HepG2 (cell line): ENCODE results near the gene TOR4A. TPM values are rescaled to one million over a fixed set of nuclear protein-coding genes. Genes with fewer than 3 reads are reported as not detected.

Experiments
- ATF7 ChIP-seq, 2 experiments: fragments of 450-650 bp in 1 of 2; sonication (generic) in 1 of 2; formaldehyde crosslinking in 1 of 2; IDR thresholded peaks; 2 replicates each; pipeline versions ENCODE4 v1.4.0 to v1.6.1; 2016 to 2020; ENCODE audit warnings: antibody characterized with exemption in 1 of 2, mild to moderate bottlenecking in 1 of 2, missing genetic modification reagents in 1 of 2
- CSRNP2 ChIP-seq: sonication (generic); formaldehyde crosslinking; conservative IDR thresholded peaks from 2 replicates; pipeline ENCODE4 v1.8.0; 2022; ENCODE audit warnings: low read depth, missing genetic modification reagents
- FOXK1 ChIP-seq: sonication (generic); formaldehyde crosslinking; IDR thresholded peaks from 2 replicates; pipeline ENCODE4 v1.4.0; 2020; ENCODE audit warnings: low read depth, missing genetic modification reagents, borderline replicate concordance
- KAT8 ChIP-seq: IDR thresholded peaks from 2 replicates; pipeline ENCODE4 v1.6.1; 2016; ENCODE audit warnings: missing genetic modification reagents, missing compliant biosample characterization
- KDM2A ChIP-seq: sonication (generic); formaldehyde crosslinking; IDR thresholded peaks from 2 replicates; pipeline ENCODE4 v1.4.0; 2020; ENCODE audit warnings: low read depth, missing genetic modification reagents, borderline replicate concordance
- LCORL ChIP-seq, 2 experiments: fragments of 450-650 bp in 1 of 2; sonication (generic) in 1 of 2; formaldehyde crosslinking in 1 of 2; IDR thresholded peaks; 2 replicates each; pipeline versions ENCODE4 v1.5.0 to v1.6.1; 2017 to 2020; ENCODE audit warnings: antibody characterized with exemption in 1 of 2, missing genetic modification reagents in 1 of 2
- NFATC3 ChIP-seq: sonication (generic); formaldehyde crosslinking; IDR thresholded peaks from 2 replicates; pipeline ENCODE4 v1.5.1; 2020; ENCODE audit warnings: mild to moderate bottlenecking, missing genetic modification reagents
- NFKB2 ChIP-seq: sonication (generic); formaldehyde crosslinking; IDR thresholded peaks from 2 replicates; pipeline ENCODE4 v1.4.0; 2020; ENCODE audit warnings: missing genetic modification reagents, borderline replicate concordance
- NONO ChIP-seq, 2 experiments: fragments of 450-650 bp in 1 of 2; sonication (generic) in 1 of 2; formaldehyde crosslinking in 1 of 2; IDR thresholded peaks in 1 of 2; conservative IDR thresholded peaks in 1 of 2; 2 replicates each; pipeline versions ENCODE4 v1.6.1 to v1.8.0; 2017 to 2022; ENCODE audit warnings: mild to moderate bottlenecking in 1 of 2, missing genetic modification reagents in 1 of 2, moderate library complexity in 1 of 2
- PLRG1 ChIP-seq: fragments of 450-650 bp; conservative IDR thresholded peaks from 2 replicates; pipeline ENCODE4 v1.6.1; 2016
- POLR2G ChIP-seq: fragments of 200-400 bp; formaldehyde crosslinking; IDR thresholded peaks from 2 replicates; pipeline ENCODE4 v1.6.1; 2018; ENCODE audit warnings: mild to moderate bottlenecking, low read depth, low read length, moderate library complexity
- SIX1 ChIP-seq: sonication (generic); formaldehyde crosslinking; IDR thresholded peaks from 2 replicates; pipeline ENCODE4 v1.4.0; 2020; ENCODE audit warnings: missing genetic modification reagents, borderline replicate concordance
- SOX5 ChIP-seq: IDR thresholded peaks from 2 replicates; pipeline ENCODE4 v1.6.1; 2016; ENCODE audit warnings: borderline replicate concordance
- TFDP1 ChIP-seq: IDR thresholded peaks from 2 replicates; pipeline ENCODE4 v1.6.1; 2016; ENCODE audit warnings: missing compliant biosample characterization, missing genetic modification reagents, borderline replicate concordance
- TMF1 ChIP-seq: sonication (generic); formaldehyde crosslinking; IDR thresholded peaks from 2 replicates; pipeline ENCODE4 v1.8.1; 2022; ENCODE audit warnings: low read depth, missing genetic modification reagents
- ZBTB38 ChIP-seq: sonication (generic); formaldehyde crosslinking; IDR thresholded peaks from 2 replicates; pipeline ENCODE4 v1.5.1; 2020; ENCODE audit warnings: mild to moderate bottlenecking, missing genetic modification reagents
- ZC3H13 ChIP-seq: sonication (generic); formaldehyde crosslinking; IDR thresholded peaks from 2 replicates; pipeline ENCODE4 v1.8.1; 2023; ENCODE audit warnings: mild to moderate bottlenecking, missing genetic modification reagents, moderate library complexity
- ZKSCAN1 ChIP-seq: fragments of 150-350 bp; IDR thresholded peaks from 2 replicates; pipeline ENCODE4 v1.6.1; 2014; ENCODE audit warnings: low read length
- ZNF205 ChIP-seq: IDR thresholded peaks from 2 replicates; pipeline ENCODE4 v1.6.1; 2018; ENCODE audit warnings: missing biosample characterization, missing genetic modification reagents
- ZNF296 ChIP-seq: sonication (generic); formaldehyde crosslinking; conservative IDR thresholded peaks from 2 replicates; pipeline ENCODE4 v1.5.0; 2020; ENCODE audit warnings: mild to moderate bottlenecking, missing genetic modification reagents
- ZNF329 ChIP-seq: sonication (generic); formaldehyde crosslinking; IDR thresholded peaks from 2 replicates; pipeline ENCODE4 v1.9.0; 2021; ENCODE audit warnings: low read depth, mild to moderate bottlenecking, missing genetic modification reagents
- ZNF431 ChIP-seq: sonication (generic); formaldehyde crosslinking; IDR thresholded peaks from 2 replicates; pipeline ENCODE4 v1.9.0; 2022; ENCODE audit warnings: missing genetic modification reagents, low read depth, mild to moderate bottlenecking, borderline replicate concordance
- ZNF639 ChIP-seq: conservative IDR thresholded peaks from 2 replicates; pipeline ENCODE4 v1.6.1; 2018; ENCODE audit warnings: missing genetic modification reagents
- polyA plus RNA-seq, 8 experiments: library from polyadenylated mRNA; depleted of rRNA in 3 of 8; stranded (reverse) in 7 of 8; unstranded in 1 of 8; fragments of >200 nt; fragmentation: Illumina TruSeq in 4 of 8; extraction: Trizol in 4 of 8; gene quantifications; 2 replicates each; pipeline versions ENCODE4 v1.2.1 to v1.2.3, GENCODE V29; 2011 to 2016; ENCODE audit warnings: low read depth in 4 of 8, missing spikeins in 1 of 8, mixed read lengths in 1 of 8; ENCODE audit not compliant: insufficient read depth in 1 of 8
- total RNA-seq, 5 experiments: library from RNA; depleted of rRNA; stranded (reverse); fragments of >200 nt; fragmentation: Illumina TruSeq; extraction: Trizol; gene quantifications; 2 replicates each; pipeline ENCODE4 v1.2.3, GENCODE V29; 2016; ENCODE audit warnings: low read depth in 1 of 5
- TF ChIP-seq, protein P1 (sequence below): sonication (generic); formaldehyde crosslinking; IDR thresholded peaks from 2 replicates; pipeline ENCODE4 v1.4.0; 2020; ENCODE audit warnings: missing genetic modification reagents

The TOR4A gene
- total and polyA plus RNA-seq, 2 of the 13 experiments (the other 11 are each of a cell fraction or from before 2014, with no cell fraction given), result 11.1 to 14.2 TPM

DNA sequence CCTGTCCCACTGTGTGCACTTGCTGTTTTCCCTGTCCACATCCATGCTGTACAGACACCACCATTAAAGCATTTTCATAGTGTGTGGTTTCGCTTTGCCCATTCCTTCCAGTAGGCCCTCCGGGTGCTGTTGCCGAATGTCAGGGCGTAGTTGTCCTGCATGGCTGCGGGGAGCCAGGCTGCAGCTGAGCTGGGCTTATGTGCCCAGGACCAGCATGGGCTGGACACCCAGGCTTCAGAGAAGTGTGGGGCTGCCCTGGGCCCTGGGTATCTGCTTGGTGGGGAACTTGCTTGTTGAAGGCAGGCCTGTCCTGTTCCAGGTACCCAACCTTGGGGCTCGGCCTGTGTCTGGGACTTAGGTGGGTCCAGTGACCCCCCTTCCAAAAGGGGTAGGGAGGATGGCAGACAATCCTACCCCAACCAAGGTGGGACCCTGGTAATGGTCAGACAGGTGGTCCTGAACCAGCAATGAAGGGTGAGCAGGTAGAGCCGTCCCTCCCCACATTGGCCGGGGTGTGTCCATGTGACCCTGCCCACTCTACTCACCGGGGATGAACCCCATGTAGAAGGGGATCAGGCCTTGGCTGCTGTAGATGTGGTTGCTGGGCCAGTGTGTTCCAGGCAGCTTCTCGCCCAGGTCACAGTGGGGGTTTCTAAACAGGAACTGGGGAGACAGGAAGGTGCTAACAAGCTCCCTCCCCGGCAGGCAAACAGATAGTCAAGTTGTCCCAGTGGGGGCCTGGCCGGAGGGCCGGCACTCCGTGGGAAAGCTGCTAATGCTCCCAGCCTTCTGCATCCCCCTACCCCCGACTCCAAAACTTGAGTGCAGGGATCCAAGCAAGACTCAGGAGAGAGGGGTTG lies 33.7 kb upstream of the TOR4A start (continued):
- no peak for TF ChIP-seq KAT8 (CRISPR knock-in tag)
- TF ChIP-seq ZBTB38, result peak; percentile 80
- no peak for TF ChIP-seq ZNF205 (CRISPR knock-in tag)
- TF ChIP-seq LCORL (IDR thresholded peaks at IDR 0.05), result no peak
- TF ChIP-seq LCORL (CRISPR knock-in tag; IDR thresholded peaks at IDR 0.05), result no peak
- TF ChIP-seq POLR2G, result peak; percentile 90
- 0 out of 2 replicates have a peak, but pooled peaks have one; percentile 34 for TF ChIP-seq ZKSCAN1
- no peak for TF ChIP-seq ZNF431 (CRISPR knock-in tag)
- TF ChIP-seq ZC3H13 (CRISPR knock-in tag), result peak; percentile 100
- TF ChIP-seq NFKB2 (CRISPR knock-in tag), result 0 out of 2 replicates have a peak, but pooled peaks have one; percentile 25
- no peak for TF ChIP-seq ZNF296
- no peak for TF ChIP-seq CSRNP2
- TF ChIP-seq FOXK1 (CRISPR knock-in tag), result no peak
- no peak for TF ChIP-seq TFDP1 (CRISPR knock-in tag)
- TF ChIP-seq TMF1 (CRISPR knock-in tag), result no peak
- TF ChIP-seq ZNF639 (CRISPR knock-in tag), result no peak
- TF ChIP-seq ZNF329, result no peak
- no peak for TF ChIP-seq PLRG1
- no peak for TF ChIP-seq NFATC3 (CRISPR knock-in tag)
- TF ChIP-seq SIX1 (CRISPR knock-in tag), result no peak
- TF ChIP-seq SOX5 (CRISPR knock-in tag), result no peak
- peak; percentile 90 for TF ChIP-seq KDM2A
- TF ChIP-seq, protein P1, sequence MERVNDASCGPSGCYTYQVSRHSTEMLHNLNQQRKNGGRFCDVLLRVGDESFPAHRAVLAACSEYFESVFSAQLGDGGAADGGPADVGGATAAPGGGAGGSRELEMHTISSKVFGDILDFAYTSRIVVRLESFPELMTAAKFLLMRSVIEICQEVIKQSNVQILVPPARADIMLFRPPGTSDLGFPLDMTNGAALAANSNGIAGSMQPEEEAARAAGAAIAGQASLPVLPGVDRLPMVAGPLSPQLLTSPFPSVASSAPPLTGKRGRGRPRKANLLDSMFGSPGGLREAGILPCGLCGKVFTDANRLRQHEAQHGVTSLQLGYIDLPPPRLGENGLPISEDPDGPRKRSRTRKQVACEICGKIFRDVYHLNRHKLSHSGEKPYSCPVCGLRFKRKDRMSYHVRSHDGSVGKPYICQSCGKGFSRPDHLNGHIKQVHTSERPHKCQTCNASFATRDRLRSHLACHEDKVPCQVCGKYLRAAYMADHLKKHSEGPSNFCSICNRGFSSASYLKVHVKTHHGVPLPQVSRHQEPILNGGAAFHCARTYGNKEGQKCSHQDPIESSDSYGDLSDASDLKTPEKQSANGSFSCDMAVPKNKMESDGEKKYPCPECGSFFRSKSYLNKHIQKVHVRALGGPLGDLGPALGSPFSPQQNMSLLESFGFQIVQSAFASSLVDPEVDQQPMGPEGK (CRISPR knock-in tag), result peak; percentile 48; the same call in 1 of the 2 replicates
- TF ChIP-seq ATF7 (IDR thresholded peaks at IDR 0.05), result no peak
- no peak for TF ChIP-seq ATF7 (CRISPR knock-in tag; IDR thresholded peaks at IDR 0.05)
- TF ChIP-seq NONO (IDR thresholded peaks at IDR 0.05), result no peak
- TF ChIP-seq NONO (CRISPR knock-in tag; conservative IDR thresholded peaks at IDR 0.05), result peak; percentile 64
